Activated T-cell treated with anti-CD3 and anti-CD28 coated beads for 1 hour (primary cell): Measurements from ENCODE around the gene ENTPD8.

Source experiments
- DNase-seq: peaks from one replicate; pipeline ENCODE4 v3.0.0-alpha.2; 2020; ENCODE audit warnings: low read depth

The ENTPD8 gene

DNA sequence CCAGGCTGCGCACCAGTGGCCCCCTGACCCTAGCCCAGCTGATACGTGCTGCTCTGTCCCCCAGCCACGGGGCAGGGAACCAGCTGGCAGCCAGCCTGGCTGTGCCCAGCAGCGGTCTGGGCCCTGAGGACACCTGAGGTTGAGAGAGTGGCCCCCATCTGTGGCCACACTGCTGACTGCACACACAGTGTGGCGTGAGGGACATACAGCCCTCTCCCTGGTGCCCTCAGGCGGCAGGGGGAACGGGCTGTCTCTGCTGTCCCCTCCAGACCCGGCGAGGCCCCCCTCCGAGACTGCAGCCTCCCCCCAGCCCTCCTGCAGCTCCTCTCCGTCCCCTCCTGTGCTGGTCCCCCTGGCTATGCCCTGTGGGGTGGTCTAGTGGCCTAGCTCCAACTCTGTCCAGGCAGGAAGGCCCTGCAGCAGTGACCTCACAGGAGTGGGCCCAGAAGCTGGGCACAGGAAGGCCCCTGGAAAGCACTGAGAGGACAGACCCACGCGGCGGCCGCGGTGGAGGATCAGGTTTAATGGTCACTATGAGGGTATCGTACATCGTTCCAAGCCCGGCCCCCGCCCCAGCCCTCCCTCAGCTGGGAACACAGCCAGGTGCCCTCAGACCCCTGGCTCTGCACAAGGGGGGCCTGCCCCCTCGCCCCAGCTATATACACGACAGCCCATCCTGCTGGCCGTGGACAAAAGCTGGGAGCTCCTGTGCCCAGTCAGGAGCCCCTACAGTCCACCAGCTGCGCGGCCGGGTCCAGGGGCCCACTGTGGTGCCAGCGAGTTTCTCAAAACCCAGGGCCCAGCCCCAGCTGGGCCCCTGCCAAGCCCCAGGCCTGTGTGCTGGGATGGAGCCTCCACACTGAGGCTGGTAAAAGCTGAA lies 6.8 kb upstream of the ENTPD8 start:
- no peak for DNase-seq

GRCh38 chr9:137446851-137447471 lies 5.8 kb upstream of the ENTPD8 start:
- no peak for DNase-seq

DNA sequence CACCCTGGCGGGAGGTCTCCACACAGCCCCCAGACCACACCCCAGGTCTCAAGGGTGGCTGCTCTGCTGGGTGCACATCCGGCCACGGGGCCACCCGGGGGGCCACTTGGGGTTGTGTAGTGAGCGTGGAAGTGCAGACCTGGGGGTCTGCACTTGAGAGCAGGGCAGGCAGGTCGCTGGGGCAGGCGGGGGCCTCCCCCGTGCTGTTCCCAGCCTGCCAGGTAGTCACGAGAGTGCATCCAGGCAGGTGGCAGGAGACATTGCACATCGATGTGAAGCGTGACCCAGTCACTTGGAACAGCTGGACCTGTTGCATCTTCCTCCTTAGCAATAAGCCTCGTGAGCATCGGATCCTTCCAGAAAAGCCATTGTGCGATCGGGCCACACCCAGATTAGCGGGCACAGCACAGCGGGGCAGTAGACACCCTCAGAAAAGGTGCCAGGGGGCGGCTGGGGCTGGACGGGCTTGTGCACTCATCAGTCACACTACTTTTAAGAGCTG lies 4.8 kb upstream of the ENTPD8 start:
- DNase-seq = no peak

DNA sequence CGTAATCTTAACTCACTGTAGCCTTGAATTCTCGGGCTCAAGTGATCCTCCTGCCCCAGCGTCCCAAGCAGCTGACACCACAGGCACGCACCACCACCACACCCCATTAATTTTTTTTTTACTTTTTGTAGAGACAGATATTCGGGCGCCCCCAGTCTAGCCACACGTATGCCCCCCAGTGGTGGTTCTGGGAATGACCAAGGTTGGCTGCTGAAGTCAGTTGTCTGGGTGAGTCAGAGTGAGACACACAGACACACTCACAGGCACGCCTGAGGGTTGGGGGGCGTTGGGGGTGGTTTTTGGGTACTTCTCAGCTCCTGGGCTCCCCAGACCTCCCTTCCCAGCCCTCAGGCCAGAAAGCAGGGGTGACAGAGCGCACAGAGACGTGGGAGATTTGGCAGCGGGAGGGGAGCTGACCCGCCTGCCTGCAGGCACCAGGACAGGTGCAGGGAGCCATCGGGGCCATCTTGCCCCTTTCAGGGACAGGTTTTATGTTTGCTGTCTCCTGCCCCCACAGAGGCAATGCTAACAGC lies 4.2 kb upstream of the ENTPD8 start:
- peak; percentile 86 for DNase-seq

- DNase-seq = no peak
These were observed 3.1 kb upstream of the ENTPD8 start for GRCh38 chr9:137444106-137444790.

- DNase-seq = no peak
These were observed 771 bp upstream of the ENTPD8 start for GRCh38 chr9:137441935-137442321.

- no peak for DNase-seq
These were observed 1.9 kb downstream of the ENTPD8 start for GRCh38 chr9:137439158-137439714.

DNA sequence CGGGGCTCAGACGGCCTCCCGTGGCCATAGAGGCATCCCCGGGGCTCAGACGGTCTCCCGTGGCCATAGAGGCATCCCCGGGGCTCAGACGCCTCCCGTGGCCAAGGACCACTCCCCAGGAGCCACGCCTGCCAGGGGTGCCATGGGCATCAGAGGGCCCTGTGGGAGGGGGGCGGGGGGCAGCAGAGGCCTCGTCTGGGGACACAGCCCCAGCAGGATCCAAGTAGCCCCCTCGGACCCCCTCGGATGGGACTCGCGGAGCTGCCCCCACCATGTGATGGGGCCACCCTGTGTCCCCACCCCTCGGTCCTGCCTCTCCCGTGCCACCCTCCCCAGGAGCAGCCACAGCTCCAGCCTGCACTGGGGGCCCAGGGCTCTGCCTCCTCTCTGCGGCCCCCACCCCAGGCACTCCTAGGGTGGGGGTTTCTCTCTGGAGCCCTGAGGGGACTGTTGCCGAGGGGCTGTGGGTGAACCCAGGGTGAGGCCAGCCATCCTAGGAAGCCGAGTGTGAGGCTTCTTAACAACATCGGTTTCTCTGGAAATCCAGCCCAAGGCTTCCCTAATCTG lies 2.5 kb downstream of the ENTPD8 start:
- no peak for DNase-seq

DNA sequence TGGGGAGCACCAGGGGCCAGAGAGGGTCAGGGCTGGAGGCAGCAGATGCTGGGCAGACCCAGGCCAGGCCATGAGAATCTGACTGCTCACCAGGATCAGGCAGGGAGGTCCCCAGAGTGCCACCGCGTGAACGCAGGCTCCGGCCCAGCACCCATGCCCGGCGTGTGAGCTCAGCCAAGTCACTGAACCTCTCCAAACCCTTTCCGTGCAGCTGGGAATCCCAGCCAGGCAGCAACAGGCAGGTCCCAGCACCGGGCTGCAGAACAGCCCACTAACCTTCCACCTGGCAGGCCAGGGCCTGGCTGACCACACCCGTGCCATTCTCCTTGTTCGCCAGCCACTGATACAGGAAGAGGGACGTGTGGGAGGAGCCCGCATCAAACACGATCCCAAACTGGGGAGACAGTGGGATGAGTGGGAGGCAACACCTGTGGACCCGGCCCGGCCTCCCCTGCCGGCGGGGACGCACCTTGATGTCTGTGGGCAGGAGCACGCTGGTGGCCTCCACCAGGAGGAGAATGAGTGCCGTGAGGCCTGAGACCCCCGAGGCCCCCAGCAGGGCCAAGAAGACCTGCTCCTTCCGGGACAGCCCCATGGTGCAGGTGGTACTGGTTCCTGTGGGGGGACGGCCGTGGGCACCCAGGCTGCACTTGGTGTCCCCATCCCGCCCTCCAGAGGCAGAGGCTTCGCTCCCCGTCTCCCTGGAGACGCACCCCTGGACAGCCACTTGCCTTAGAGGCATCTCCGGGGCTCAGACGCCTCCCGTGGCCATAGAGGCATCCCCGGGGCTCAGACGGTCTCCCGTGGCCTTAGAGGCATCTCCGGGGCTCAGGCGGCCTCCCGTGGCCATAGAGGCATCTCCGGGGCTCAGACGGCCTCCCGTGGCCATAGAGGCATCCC lies 3.2 kb downstream of the ENTPD8 start:
- DNase-seq = no peak

GRCh38 chr9:137436761-137437600 lies 4.2 kb downstream of the ENTPD8 start:
- DNase-seq = no peak

DNA sequence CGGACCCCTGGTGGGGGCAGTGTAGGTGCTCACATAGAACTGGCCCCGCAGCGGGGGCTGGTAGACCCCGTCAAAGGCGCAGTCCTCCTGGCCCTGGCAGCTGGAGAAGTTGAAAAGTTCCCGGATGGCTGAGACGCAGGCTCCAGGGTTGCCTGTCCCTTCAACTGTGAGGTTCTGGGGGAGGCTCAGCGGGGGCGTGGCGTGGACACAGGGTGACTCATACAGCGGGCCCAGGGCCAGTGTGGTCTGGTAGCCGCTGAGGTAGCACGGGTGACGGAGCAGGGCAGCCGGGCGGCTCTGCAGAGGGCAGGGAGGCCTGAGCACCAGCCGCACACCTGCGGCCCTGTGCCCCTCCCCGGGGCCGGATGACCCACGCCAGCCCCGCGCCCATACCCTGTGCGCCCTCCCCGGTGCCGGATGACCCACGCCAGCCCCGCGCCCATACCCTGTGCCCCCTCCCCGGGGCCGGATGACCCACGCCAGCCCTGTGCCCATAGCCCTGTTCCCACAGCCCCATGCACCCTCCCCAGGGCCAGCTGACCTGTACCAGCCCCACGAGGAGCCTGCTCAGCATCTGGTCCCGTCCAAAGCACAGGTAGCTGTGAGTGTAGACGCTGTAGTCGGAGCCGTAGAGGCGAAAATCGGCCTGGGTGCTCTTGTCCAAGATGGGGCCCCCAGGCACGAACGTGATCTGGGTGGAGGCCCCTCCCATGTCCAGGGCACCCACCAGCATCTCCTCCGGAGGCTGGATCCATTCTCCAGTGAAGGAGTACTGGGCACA lies 5.0 kb downstream of the ENTPD8 start:
- DNase-seq = no peak

DNA sequence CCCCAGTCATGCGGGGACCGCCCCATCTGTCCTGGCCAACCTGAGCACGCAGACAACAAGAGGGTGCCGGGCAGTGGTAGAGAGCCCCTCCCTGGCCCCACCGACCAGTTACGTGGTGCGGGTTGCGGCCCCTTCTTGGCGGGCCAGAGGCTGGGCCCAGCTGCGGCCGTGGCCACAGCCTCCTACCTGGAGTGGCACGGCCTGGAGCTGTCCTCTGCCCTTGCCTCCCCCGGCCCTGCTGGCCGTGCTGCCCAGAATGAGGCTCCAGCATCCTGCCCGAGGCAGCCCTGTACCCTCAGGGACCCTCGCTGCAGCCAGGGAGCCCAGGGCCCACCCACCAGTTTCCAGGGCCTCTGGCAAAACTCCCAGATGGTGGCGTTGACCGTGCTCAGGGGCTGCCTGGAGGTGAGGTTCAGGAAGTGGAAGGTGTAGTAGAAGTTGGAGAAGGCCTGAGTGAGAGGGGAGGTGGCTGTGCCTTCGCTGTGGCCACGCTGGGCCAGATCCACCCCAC lies 5.7 kb downstream of the ENTPD8 start:
- no peak for DNase-seq

DNA sequence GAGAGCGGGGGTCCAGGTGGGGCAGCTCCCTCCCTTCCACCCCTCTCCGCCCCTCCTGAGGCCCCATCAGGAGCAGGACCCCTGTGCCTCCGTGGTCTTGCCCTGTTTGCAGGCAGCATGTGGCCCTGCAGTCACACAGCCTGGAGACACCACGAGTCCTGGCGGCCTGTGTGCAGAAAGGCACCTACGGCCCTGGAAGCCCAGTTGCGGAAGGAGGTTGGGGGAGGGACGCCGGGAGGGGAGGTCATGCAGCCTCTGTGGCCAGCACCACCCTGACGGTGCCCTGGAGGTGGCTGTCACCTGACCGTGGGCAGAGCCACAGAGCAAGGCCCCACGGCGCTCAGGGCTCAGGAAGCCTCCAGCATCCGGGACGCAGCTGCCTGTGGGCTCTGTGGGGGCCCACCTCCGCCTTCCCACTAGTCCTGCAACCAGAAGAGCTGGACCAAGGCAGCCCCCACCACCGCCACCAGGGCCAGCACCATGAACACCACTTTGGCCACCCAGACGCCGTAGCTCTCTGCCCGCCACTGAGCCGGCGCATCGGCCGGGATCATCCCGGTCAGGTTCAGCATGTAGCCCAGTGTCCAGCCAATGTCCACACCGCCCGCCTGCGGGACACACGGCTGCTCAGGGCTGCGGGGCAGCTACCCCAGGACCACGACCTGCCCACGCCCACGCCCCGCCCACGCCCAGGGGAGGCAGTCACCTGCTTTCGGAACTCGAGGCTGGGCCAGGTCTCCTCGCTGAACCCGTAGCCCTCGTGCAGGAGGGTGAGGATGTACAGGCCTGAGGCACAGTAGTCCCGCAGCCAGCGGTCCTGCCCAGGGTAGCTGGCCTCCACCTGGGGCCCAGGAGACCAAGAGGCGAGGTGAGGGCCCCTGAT lies 6.4 kb downstream of the ENTPD8 start:
- DNase-seq = no peak

- DNase-seq = no peak
These were observed 7.2 kb downstream of the ENTPD8 start for GRCh38 chr9:137433916-137434431.

GRCh38 chr9:137433349-137433915 lies 7.7 kb downstream of the ENTPD8 start:
- DNase-seq = no peak

- no peak for DNase-seq
These were observed 8.3 kb downstream of the ENTPD8 start for GRCh38 chr9:137432687-137433348.
